Choroid plexus epithelial cell (primary cell): ENCODE data around the gene PIEZO2.

Experiments
- DNase-seq: peaks from one replicate; pipeline ENCODE4 v3.0.0-alpha.2; 2010; ENCODE audit warnings: low read depth
- H3K4me3 ChIP-seq: 2 replicates; pipeline ENCODE4 v1.5.1; 2011; ENCODE audit warnings: low read depth, mild to moderate bottlenecking, control low read depth, low read length, moderate library complexity
- TF ChIP-seq, protein P1 (sequence below): conservative IDR thresholded peaks from 2 replicates; pipeline ENCODE4 v1.5.1; 2011; ENCODE audit warnings: low read depth, mild to moderate bottlenecking, control low read depth, inconsistent platforms, low read length, moderate library complexity

PIEZO2 gene

GRCh38 chr18:10681581-10682367 is 467.6 kb downstream of the PIEZO2 start:
- no peak overlapping the region for H3K4me3 ChIP-seq
- DNase-seq: peak; percentile 54
- TF ChIP-seq, protein P1, sequence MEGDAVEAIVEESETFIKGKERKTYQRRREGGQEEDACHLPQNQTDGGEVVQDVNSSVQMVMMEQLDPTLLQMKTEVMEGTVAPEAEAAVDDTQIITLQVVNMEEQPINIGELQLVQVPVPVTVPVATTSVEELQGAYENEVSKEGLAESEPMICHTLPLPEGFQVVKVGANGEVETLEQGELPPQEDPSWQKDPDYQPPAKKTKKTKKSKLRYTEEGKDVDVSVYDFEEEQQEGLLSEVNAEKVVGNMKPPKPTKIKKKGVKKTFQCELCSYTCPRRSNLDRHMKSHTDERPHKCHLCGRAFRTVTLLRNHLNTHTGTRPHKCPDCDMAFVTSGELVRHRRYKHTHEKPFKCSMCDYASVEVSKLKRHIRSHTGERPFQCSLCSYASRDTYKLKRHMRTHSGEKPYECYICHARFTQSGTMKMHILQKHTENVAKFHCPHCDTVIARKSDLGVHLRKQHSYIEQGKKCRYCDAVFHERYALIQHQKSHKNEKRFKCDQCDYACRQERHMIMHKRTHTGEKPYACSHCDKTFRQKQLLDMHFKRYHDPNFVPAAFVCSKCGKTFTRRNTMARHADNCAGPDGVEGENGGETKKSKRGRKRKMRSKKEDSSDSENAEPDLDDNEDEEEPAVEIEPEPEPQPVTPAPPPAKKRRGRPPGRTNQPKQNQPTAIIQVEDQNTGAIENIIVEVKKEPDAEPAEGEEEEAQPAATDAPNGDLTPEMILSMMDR: no peak

- DNase-seq: no peak
- TF ChIP-seq, protein P1: no peak
- no peak overlapping the region for H3K4me3 ChIP-seq
Measured at GRCh38 chr18:10680271-10680596, 469.1 kb downstream of the PIEZO2 start.

GRCh38 chr18:10679557-10680270 is 469.7 kb downstream of the PIEZO2 start:
- TF ChIP-seq, protein P1: no peak
- DNase-seq: no peak
- no peak overlapping the region for H3K4me3 ChIP-seq

DNA sequence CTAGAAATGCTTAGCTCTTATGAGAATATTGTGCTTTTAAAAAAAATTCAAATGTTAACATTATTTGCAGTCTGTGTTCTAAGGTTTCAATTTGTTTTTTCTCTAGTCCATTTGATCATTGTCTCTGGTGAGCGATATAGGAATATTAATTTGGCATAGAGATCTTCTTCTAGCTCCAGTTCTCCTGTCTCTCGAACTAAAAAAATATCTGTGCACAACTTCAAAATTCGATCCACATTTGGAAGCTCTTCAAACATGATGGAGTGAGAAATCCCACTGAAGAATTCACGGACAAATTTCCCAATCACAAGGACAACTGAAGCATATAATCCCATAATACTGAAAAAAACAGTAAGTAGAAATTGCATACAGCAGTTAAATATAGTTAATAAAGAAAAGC is 477.9 kb downstream of the PIEZO2 start:
- no peak overlapping the region for H3K4me3 ChIP-seq
- TF ChIP-seq, protein P1: no peak
- no peak for DNase-seq

- H3K4me3 ChIP-seq: no peak overlapping the region
- TF ChIP-seq, protein P1: no peak
- DNase-seq: no peak
Measured at GRCh38 chr18:10670856-10671255, 478.5 kb downstream of the PIEZO2 start.

- TF ChIP-seq, protein P1: no peak
- no peak overlapping the region for H3K4me3 ChIP-seq
- DNase-seq: no peak
Measured at GRCh38 chr18:10669441-10670100, 479.8 kb downstream of the PIEZO2 start.

GRCh38 chr18:10663750-10664149 is 485.6 kb downstream of the PIEZO2 start:
- DNase-seq: no peak
- TF ChIP-seq, protein P1: no peak
- H3K4me3 ChIP-seq: no peak overlapping the region
